Neural cell (in vitro differentiated cells): Measurements from ENCODE around the gene NKAIN2. TPM values are rescaled to one million over a fixed set of nuclear protein-coding genes. Genes with fewer than 3 reads are reported as not detected.
A peak's percentile ranks its signal among the peaks of the same experiment; 100 is the strongest.

ENCODE experiments used
- H2AFZ ChIP-seq: fragments of 200-600, 300-800 bp; sonication (generic), shearing (Covaris generic); 2 replicates; pipeline ENCODE4 v1.6.0; 2014; ENCODE audit warnings: low read depth, mild to moderate bottlenecking, antibody characterized with exemption, low read length, moderate library complexity
- H3F3A ChIP-seq: fragments of 200-600 bp; shearing (Covaris generic); 2 replicates; pipeline ENCODE4 v1.6.1; 2016; ENCODE audit warnings: mild to moderate bottlenecking, moderate library complexity, mixed read lengths, antibody characterized with exemption, low read length; ENCODE audit not compliant: insufficient read depth, poor library complexity, severe bottlenecking
- H3K27ac ChIP-seq: fragments of 200-600, 300-800 bp; sonication (generic), shearing (Covaris generic); 2 replicates; pipeline ENCODE4 v1.5.1; 2014; ENCODE audit warnings: mild to moderate bottlenecking, low read length, moderate library complexity
- H3K27me3 ChIP-seq: fragments of 300-800, 200-600 bp; sonication (generic), shearing (Covaris generic); 2 replicates; pipeline ENCODE4 v1.6.0; 2014; ENCODE audit warnings: mild to moderate bottlenecking, low read depth, low read length, moderate library complexity; ENCODE audit not compliant: insufficient read depth
- H3K36me3 ChIP-seq: fragments of 300-800, 200-600 bp; sonication (generic), shearing (Covaris generic); 2 replicates; pipeline ENCODE4 v1.5.1; 2014; ENCODE audit warnings: mild to moderate bottlenecking, antibody characterized with exemption, low read length, moderate library complexity; ENCODE audit not compliant: insufficient read depth
- H3K4me2 ChIP-seq: fragments of 300-800, 200-600 bp; sonication (generic), shearing (Covaris generic); 2 replicates; pipeline ENCODE4 v1.6.0; 2014; ENCODE audit warnings: mild to moderate bottlenecking, low read length
- H3K4me3 ChIP-seq: fragments of 300-800, 200-600 bp; sonication (generic), shearing (Covaris generic); 2 replicates; pipeline ENCODE4 v1.5.1; 2014; ENCODE audit warnings: mild to moderate bottlenecking, low read length, moderate library complexity
- H3K79me2 ChIP-seq: fragments of 200-600 bp; shearing (Covaris generic); replicated peaks from 2 replicates; pipeline ENCODE4 v1.6.0; 2014; ENCODE audit warnings: mild to moderate bottlenecking, low read length, moderate library complexity; ENCODE audit not compliant: insufficient read depth
- H3K9ac ChIP-seq: fragments of 300-800, 200-600 bp; sonication (generic), shearing (Covaris generic); 2 replicates; pipeline ENCODE4 v1.6.1; 2016; ENCODE audit warnings: mild to moderate bottlenecking, low read length, mixed read lengths
- H3K9me2 ChIP-seq: fragments of 200-600 bp; shearing (Covaris generic); 2 replicates; pipeline ENCODE4 v1.6.1; 2016; ENCODE audit warnings: mild to moderate bottlenecking, low read length, mixed read lengths; ENCODE audit not compliant: insufficient read depth
- H3K9me3 ChIP-seq: fragments of 200-600, 300-800 bp; sonication (generic), shearing (Covaris generic); 2 replicates; pipeline ENCODE4 v1.6.1; 2016; ENCODE audit warnings: mild to moderate bottlenecking, mixed run types, low read length, moderate library complexity, mixed read lengths
- H4K20me1 ChIP-seq: fragments of 200-600 bp; shearing (Covaris generic); 2 replicates; pipeline ENCODE4 v1.6.1; 2016; ENCODE audit warnings: mild to moderate bottlenecking, mixed run types; ENCODE audit not compliant: insufficient read depth
- CTCF ChIP-seq: fragments of 450-650 bp; IDR thresholded peaks from 2 replicates; pipeline ENCODE4 v1.5.1; 2014; ENCODE audit warnings: antibody characterized with exemption, mild to moderate bottlenecking, moderate library complexity; ENCODE audit not compliant: poor library complexity, severe bottlenecking
- EP300 ChIP-seq: fragments of 450-650 bp; conservative IDR thresholded peaks from 2 replicates; pipeline ENCODE4 v1.6.1; 2014; ENCODE audit warnings: antibody characterized with exemption, mild to moderate bottlenecking, moderate library complexity; ENCODE audit not compliant: poor library complexity, severe bottlenecking
- MXI1 ChIP-seq: fragments of 450-650 bp; conservative IDR thresholded peaks from 2 replicates; pipeline ENCODE4 v1.6.1; 2014; ENCODE audit warnings: antibody characterized with exemption, mild to moderate bottlenecking; ENCODE audit not compliant: poor library complexity, severe bottlenecking
- POLR2AphosphoS5 ChIP-seq: IDR thresholded peaks from 2 replicates; pipeline ENCODE4 v1.6.1; 2012
- RAD21 ChIP-seq: fragments of 450-650 bp; conservative IDR thresholded peaks from 2 replicates; pipeline ENCODE4 v1.6.1; 2014; ENCODE audit warnings: antibody characterized with exemption, mild to moderate bottlenecking, moderate library complexity
- REST ChIP-seq: IDR thresholded peaks from 2 replicates; pipeline ENCODE4 v1.6.1; 2012; ENCODE audit warnings: borderline replicate concordance
- SMC3 ChIP-seq: fragments of 450-650 bp; conservative IDR thresholded peaks from 2 replicates; pipeline ENCODE4 v1.6.1; 2014; ENCODE audit warnings: antibody characterized with exemption, mild to moderate bottlenecking, moderate library complexity; ENCODE audit not compliant: poor library complexity
- TAF1 ChIP-seq: IDR thresholded peaks from 2 replicates; pipeline ENCODE4 v1.6.1; 2012; ENCODE audit warnings: low read depth
- polyA plus RNA-seq: library from polyadenylated mRNA; depleted of rRNA; stranded (reverse); fragments of >200 nt; gene quantifications from 2 replicates; pipeline ENCODE4 v1.2.3, GENCODE V29; 2014

Gene NKAIN2
- polyA plus RNA-seq, 1 donor from 2014 or later, result 23.2 TPM

GRCh38 chr6:123771126-123771525 lies 32.5 kb upstream of the NKAIN2 start:
- Histone ChIP-seq H3K27me3 (no peaks in the 10 kb centered on the region), H3K9ac (no peak overlapping the region), H2AFZ (no peak overlapping the region), H3K9me3 (no peaks in the 10 kb centered on the region), H3K4me2 (no peak overlapping the region), H3K36me3 (no peaks in the 10 kb centered on the region), H3K9me2 (no peaks in the 10 kb centered on the region), H3F3A (no peaks in the 10 kb centered on the region), H4K20me1 (no peaks in the 10 kb centered on the region), H3K79me2 (no peaks in the 10 kb centered on the region), H3K27ac (no peak overlapping the region), H3K4me3 (no peak overlapping the region)
- TF ChIP-seq MXI1 (no peak), SMC3 (no peak), EP300 (no peak), TAF1 (no peak), RAD21 (no peak), CTCF (no peak), REST (no peak), POLR2AphosphoS5 (no peak)

- Histone ChIP-seq H3F3A (no peaks in the 10 kb centered on the region), H3K79me2 (no peaks in the 10 kb centered on the region), H3K4me3 (no peak overlapping the region), H3K36me3 (no peaks in the 10 kb centered on the region), H2AFZ (no peak overlapping the region), H3K27ac (no peak overlapping the region), H3K9me3 (no peaks in the 10 kb centered on the region), H3K9ac (no peak overlapping the region), H3K9me2 (no peaks in the 10 kb centered on the region), H4K20me1 (no peaks in the 10 kb centered on the region), H3K27me3 (no peaks in the 10 kb centered on the region), H3K4me2 (no peak overlapping the region)
- TF ChIP-seq TAF1 (no peak), CTCF (peak; percentile 68), MXI1 (no peak), REST (no peak), EP300 (no peak), SMC3 (peak; percentile 72), RAD21 (peak; percentile 74)
Measured at GRCh38 chr6:123777563-123777962, 26.1 kb upstream of the NKAIN2 start.
